ENCODE measurements around the gene OGFOD2.
"Not testable (repeated sequence)": the region's sequence is repeated elsewhere in the genome, so short reads cannot be mapped to it uniquely, and the experiment has no call there.

- not testable (repeated sequence) for TF ChIP-seq EZH2 (optimal IDR thresholded peaks at IDR 0.05; ENCODE audit: low read depth, low read length); CTCF (IDR thresholded peaks at IDR 0.05; ENCODE audit: low read length)
These were observed 39.4 kb downstream of the OGFOD2 start for GRCh38 chr12:123014473-123014872.

All from MM.1S (cell line).